ENCODE results near the gene MAN1B1.

GRCh38 chr9:137105814-137106661 lies 19.3 kb downstream of the MAN1B1 start:
- TF ChIP-seq, protein P1, sequence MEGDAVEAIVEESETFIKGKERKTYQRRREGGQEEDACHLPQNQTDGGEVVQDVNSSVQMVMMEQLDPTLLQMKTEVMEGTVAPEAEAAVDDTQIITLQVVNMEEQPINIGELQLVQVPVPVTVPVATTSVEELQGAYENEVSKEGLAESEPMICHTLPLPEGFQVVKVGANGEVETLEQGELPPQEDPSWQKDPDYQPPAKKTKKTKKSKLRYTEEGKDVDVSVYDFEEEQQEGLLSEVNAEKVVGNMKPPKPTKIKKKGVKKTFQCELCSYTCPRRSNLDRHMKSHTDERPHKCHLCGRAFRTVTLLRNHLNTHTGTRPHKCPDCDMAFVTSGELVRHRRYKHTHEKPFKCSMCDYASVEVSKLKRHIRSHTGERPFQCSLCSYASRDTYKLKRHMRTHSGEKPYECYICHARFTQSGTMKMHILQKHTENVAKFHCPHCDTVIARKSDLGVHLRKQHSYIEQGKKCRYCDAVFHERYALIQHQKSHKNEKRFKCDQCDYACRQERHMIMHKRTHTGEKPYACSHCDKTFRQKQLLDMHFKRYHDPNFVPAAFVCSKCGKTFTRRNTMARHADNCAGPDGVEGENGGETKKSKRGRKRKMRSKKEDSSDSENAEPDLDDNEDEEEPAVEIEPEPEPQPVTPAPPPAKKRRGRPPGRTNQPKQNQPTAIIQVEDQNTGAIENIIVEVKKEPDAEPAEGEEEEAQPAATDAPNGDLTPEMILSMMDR (IDR thresholded peaks at IDR 0.05): no peak
- TF ChIP-seq POLR2A (IDR thresholded peaks at IDR 0.05): no peak

Measured in lower leg skin (tissue), 3 donors.